Hepatocyte (in vitro differentiated cells): Measurements from ENCODE around the gene AMOTL1.

ENCODE experiments used
- CTCF ChIP-seq: fragments of 200-600 bp; sonication (generic); IDR thresholded peaks from 2 replicates; pipeline ENCODE4 v1.5.1; 2016; ENCODE audit warnings: antibody characterized with exemption, mild to moderate bottlenecking; ENCODE audit not compliant: poor library complexity
- EZH2 ChIP-seq: fragments of 200-600 bp; sonication (generic); IDR thresholded peaks from 2 replicates; pipeline ENCODE4 v1.6.1; 2016; ENCODE audit warnings: antibody characterized with exemption, mild to moderate bottlenecking, borderline replicate concordance
- EZH2phosphoT487 ChIP-seq: fragments of 200-600 bp; sonication (generic); IDR thresholded peaks from one replicate; pipeline ENCODE4 v1.6.1; 2018; ENCODE audit warnings: antibody characterized with exemption, mild to moderate bottlenecking, low read depth, moderate library complexity; ENCODE audit not compliant: unreplicated experiment, severe bottlenecking

DNA sequence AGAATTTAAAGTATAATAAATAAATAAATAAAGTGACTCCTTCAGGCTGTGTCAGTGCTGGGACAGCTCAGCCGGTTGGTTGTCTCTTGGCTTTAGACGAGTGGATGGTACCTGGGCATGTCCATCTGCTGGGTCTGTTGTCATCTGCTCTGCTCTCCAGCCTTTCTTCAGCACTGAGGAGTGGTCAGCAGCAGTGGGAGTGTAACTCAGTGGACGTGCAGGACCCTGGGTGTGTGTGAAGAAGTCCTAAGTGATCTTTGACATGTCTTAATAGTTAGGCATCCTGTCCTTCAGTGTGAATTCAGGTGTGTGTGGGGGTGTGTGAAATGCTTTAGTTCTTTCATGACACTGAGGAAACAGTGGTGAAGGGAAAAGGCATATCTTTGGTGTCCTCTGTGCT, 24.3 kb downstream of the AMOTL1 start:
- no peak for TF ChIP-seq CTCF
- no peak for TF ChIP-seq EZH2phosphoT487
- no peak for TF ChIP-seq EZH2
